WTC11 (cell line): ENCODE measurements around the gene ATP1B3. TPM values are rescaled to one million over a fixed set of nuclear protein-coding genes. Genes with fewer than 3 reads are reported as not detected.
"Not testable (repeated sequence)": the region's sequence is repeated elsewhere in the genome, so short reads cannot be mapped to it uniquely, and the experiment has no call there.

Source experiments
- ATAC-seq: fragments of 200-7000 bp; cut with Tn5 transposase; 2 replicates; pipeline ENCODE4 v1.10.0; 2021; ENCODE audit warnings: mild to moderate bottlenecking, moderate library complexity
- CTCF ChIA-PET: fragments of 300-600 bp; sonication (Branson Sonifier 250); formaldehyde crosslinking; loops from one replicate; lab custom pipeline; 2021; ENCODE audit warnings: antibody characterized with exemption; lab: Charles Lee
- POLR2A ChIA-PET: fragments of 350-600 bp; sonication (Branson Sonifier 250); formaldehyde crosslinking; loops from one replicate; lab custom pipeline; 2021; ENCODE audit warnings: antibody characterized with exemption; lab: Charles Lee
- DNase-seq: peaks from one replicate; pipeline ENCODE4 v3.0.0; 2021; ENCODE audit warnings: low spot score
- H3K27ac Mint-ChIP-seq: 2 replicates; pipeline ENCODE4 v1.8.0; 2021; ENCODE audit warnings: mixed read lengths
- H3K27me3 Mint-ChIP-seq: 2 replicates; pipeline ENCODE4 v1.8.0; 2021; ENCODE audit warnings: low read depth, mild to moderate bottlenecking, moderate library complexity, mixed read lengths
- H3K36me3 Mint-ChIP-seq: 2 replicates; pipeline ENCODE4 v1.8.0; 2021; ENCODE audit warnings: mixed read lengths
- H3K4me1 Mint-ChIP-seq: 2 replicates; pipeline ENCODE4 v1.8.0; 2022; ENCODE audit warnings: mixed read lengths
- H3K4me3 Mint-ChIP-seq: 2 replicates; pipeline ENCODE4 v1.8.0; 2021; ENCODE audit warnings: mild to moderate bottlenecking, moderate library complexity, mixed read lengths
- H3K9me3 Mint-ChIP-seq: 2 replicates; pipeline ENCODE4 v1.8.0; 2021; ENCODE audit warnings: mixed read lengths
- ATF2 ChIP-seq: sonication (generic); formaldehyde crosslinking; IDR thresholded peaks from 2 replicates; pipeline ENCODE4 v1.8.1; 2022; ENCODE audit warnings: low read depth, missing genetic modification reagents, borderline replicate concordance
- FOXP4 ChIP-seq: sonication (generic); formaldehyde crosslinking; IDR thresholded peaks from 2 replicates; pipeline ENCODE4 v1.8.0; 2022; ENCODE audit warnings: mild to moderate bottlenecking, missing genetic modification reagents
- HMGA2 ChIP-seq: fragments of 250-450 bp; sonication (Bioruptor Pico); IDR thresholded peaks from 2 replicates; pipeline ENCODE4 v1.4.0; 2021; ENCODE audit warnings: mild to moderate bottlenecking, moderate library complexity
- IRF2 ChIP-seq: sonication (generic); formaldehyde crosslinking; IDR thresholded peaks from 2 replicates; pipeline ENCODE4 v1.8.0; 2022; ENCODE audit warnings: low read depth, missing genetic modification reagents, borderline replicate concordance
- KAT7 ChIP-seq: sonication (generic); formaldehyde crosslinking; IDR thresholded peaks from 2 replicates; pipeline ENCODE4 v1.8.1; 2023; ENCODE audit warnings: missing genetic modification reagents, mild to moderate bottlenecking, borderline replicate concordance
- MYBL2 ChIP-seq: sonication (generic); formaldehyde crosslinking; IDR thresholded peaks from 2 replicates; pipeline ENCODE4 v1.8.1; 2023; ENCODE audit warnings: mild to moderate bottlenecking, moderate library complexity, missing genetic modification reagents
- RORB ChIP-seq: fragments of 250-450 bp; sonication (Bioruptor Pico); IDR thresholded peaks from 2 replicates; pipeline ENCODE4 v1.9.0; 2021; ENCODE audit warnings: mild to moderate bottlenecking
- STAT6 ChIP-seq: sonication (generic); formaldehyde crosslinking; conservative IDR thresholded peaks from 2 replicates; pipeline ENCODE4 v1.8.1; 2023; ENCODE audit warnings: mild to moderate bottlenecking, low read depth, missing genetic modification reagents, moderate library complexity
- ZBTB21 ChIP-seq: sonication (generic); formaldehyde crosslinking; IDR thresholded peaks from 2 replicates; pipeline ENCODE4 v1.8.1; 2023; ENCODE audit warnings: mild to moderate bottlenecking, missing genetic modification reagents, borderline replicate concordance
- ZNF219 ChIP-seq: sonication (generic); formaldehyde crosslinking; IDR thresholded peaks from 2 replicates; pipeline ENCODE4 v1.8.0; 2023; ENCODE audit warnings: missing genetic modification reagents, mild to moderate bottlenecking, borderline replicate concordance
- ZNF317 ChIP-seq: sonication (generic); formaldehyde crosslinking; IDR thresholded peaks from 2 replicates; pipeline ENCODE4 v1.8.1; 2023; ENCODE audit warnings: low read depth, mild to moderate bottlenecking, moderate library complexity, missing genetic modification reagents, borderline replicate concordance
- ZNF671 ChIP-seq: fragments of 250-450 bp; sonication (Bioruptor Pico); IDR thresholded peaks from 2 replicates; pipeline ENCODE4 v1.8.0; 2021; ENCODE audit warnings: mild to moderate bottlenecking
- ZSCAN18 ChIP-seq: fragments of 250-450 bp; sonication (Bioruptor Pico); IDR thresholded peaks from 2 replicates; pipeline ENCODE4 v2.1.2; 2022; ENCODE audit warnings: mild to moderate bottlenecking, moderate library complexity
- total RNA-seq: library from RNA; stranded (reverse); gene quantifications from 3 replicates; pipeline ENCODE4 v1.2.3, GENCODE V29; 2021
- TF ChIP-seq, protein P1 (sequence below): sonication (generic); formaldehyde crosslinking; IDR thresholded peaks from 2 replicates; pipeline ENCODE4 v1.8.1; 2022; ENCODE audit warnings: mild to moderate bottlenecking, missing genetic modification reagents, moderate library complexity, borderline replicate concordance
- TF ChIP-seq, protein P2 (sequence below): fragments of 250-450 bp; sonication (Bioruptor Pico); IDR thresholded peaks from 2 replicates; pipeline ENCODE4 v1.9.0; 2021; ENCODE audit warnings: moderate library complexity, mild to moderate bottlenecking, inconsistent platforms, borderline replicate concordance
- TF ChIP-seq, protein P3 (sequence below): sonication (generic); formaldehyde crosslinking; IDR thresholded peaks from 2 replicates; pipeline ENCODE4 v1.8.0; 2023; ENCODE audit warnings: missing genetic modification reagents

The ATP1B3 gene
- total RNA-seq, 1 experiment from 2014 or later = 189 TPM

- CTCF ChIA-PET = no interaction called here
- Mint-ChIP-seq H3K4me1 (peaks cover 39% of the 10 kb centered on the region), H3K4me3 (no peak overlapping the region), H3K27ac (peak overlapping the region; percentile 72; the same call in 1 of the 2 replicates), H3K9me3 (no peaks in the 10 kb centered on the region; the same call in 1 of the 2 replicates), H3K36me3 (peaks cover 35% of the 10 kb centered on the region), H3K27me3 (no peaks in the 10 kb centered on the region)
- ATAC-seq (no peak), DNase-seq (no peak)
- POLR2A ChIA-PET = no interaction called here
- TF ChIP-seq ZNF219 (CRISPR knock-in tag) = no peak
- TF ChIP-seq FOXP4 (CRISPR knock-in tag) = no peak
- no peak for TF ChIP-seq HMGA2
- TF ChIP-seq ZSCAN18 (CRISPR knock-in tag) = no peak
- TF ChIP-seq ZBTB21 = no peak
- TF ChIP-seq, protein P1, sequence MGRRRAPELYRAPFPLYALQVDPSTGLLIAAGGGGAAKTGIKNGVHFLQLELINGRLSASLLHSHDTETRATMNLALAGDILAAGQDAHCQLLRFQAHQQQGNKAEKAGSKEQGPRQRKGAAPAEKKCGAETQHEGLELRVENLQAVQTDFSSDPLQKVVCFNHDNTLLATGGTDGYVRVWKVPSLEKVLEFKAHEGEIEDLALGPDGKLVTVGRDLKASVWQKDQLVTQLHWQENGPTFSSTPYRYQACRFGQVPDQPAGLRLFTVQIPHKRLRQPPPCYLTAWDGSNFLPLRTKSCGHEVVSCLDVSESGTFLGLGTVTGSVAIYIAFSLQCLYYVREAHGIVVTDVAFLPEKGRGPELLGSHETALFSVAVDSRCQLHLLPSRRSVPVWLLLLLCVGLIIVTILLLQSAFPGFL = no peak
- no peak for TF ChIP-seq RORB (CRISPR knock-in tag)
- TF ChIP-seq, protein P2, sequence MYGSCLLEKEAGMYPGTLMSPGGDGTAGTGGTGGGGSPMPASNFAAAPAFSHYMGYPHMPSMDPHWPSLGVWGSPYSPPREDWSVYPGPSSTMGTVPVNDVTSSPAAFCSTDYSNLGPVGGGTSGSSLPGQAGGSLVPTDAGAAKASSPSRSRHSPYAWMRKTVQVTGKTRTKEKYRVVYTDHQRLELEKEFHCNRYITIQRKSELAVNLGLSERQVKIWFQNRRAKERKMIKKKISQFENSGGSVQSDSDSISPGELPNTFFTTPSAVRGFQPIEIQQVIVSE = no peak
Observed at GRCh38 chr3:141881702-141882101, 5.3 kb downstream of the ATP1B3 start.

- Mint-ChIP-seq H3K4me1 (peaks cover 16% of the 10 kb centered on the region), H3K27ac (no peak overlapping the region), H3K9me3 (peaks cover 19% of the 10 kb centered on the region), H3K36me3 (peaks cover 41% of the 10 kb centered on the region), H3K27me3 (no peaks in the 10 kb centered on the region), H3K4me3 (no peak overlapping the region)
- ATAC-seq (no peak), DNase-seq (no peak)
- ChIA-PET CTCF (interaction anchor here (0.6 kb wide), 1 partner anchor 149 kb away, joined by 4 read pairs; the partner anchor contains the start of gene RNF7), POLR2A (no interaction called here)
- no peak for TF ChIP-seq MYBL2 (CRISPR knock-in tag)
- no peak for TF ChIP-seq ZNF317 (CRISPR knock-in tag)
Observed at GRCh38 chr3:141887051-141887450, 10.6 kb downstream of the ATP1B3 start.

DNA sequence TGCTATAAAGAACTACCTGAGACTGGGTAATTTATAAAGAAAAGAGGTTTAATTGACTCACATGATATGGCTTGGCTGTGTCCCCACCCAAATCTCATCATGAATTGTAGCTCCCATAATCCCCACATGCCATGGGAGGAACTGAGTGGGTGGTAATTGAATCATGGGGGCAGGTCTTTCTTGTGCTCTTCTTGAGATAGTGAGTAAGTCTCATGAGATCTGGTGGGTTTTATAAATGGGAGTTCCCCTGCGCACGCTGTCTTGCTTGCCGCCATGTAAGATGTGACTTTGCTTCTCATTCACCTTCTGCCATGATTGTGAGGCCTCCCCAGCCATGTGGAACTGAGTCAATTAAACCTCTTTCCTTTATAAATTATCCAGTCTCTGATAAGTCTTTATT, 12.1 kb downstream of the ATP1B3 start:
- H3K4me1 Mint-ChIP-seq = peaks cover 15% of the 10 kb centered on the region
- POLR2A ChIA-PET, H3K27me3 Mint-ChIP-seq, DNase-seq, H3K4me3 Mint-ChIP-seq, H3K27ac Mint-ChIP-seq, ATAC-seq, CTCF ChIA-PET: not testable (repeated sequence)
- H3K36me3 Mint-ChIP-seq = peaks cover 42% of the 10 kb centered on the region
- peaks cover 19% of the 10 kb centered on the region for H3K9me3 Mint-ChIP-seq

- Mint-ChIP-seq H3K9me3 (peaks cover 28% of the 10 kb centered on the region), H3K36me3 (peaks cover 55% of the 10 kb centered on the region), H3K4me1 (0 out of 2 replicates have a peak, but pooled peaks cover 4% of the 10 kb centered on the region), H3K27me3 (no peaks in the 10 kb centered on the region; the same call in 1 of the 2 replicates), H3K4me3 (no peak overlapping the region), H3K27ac (no peak overlapping the region)
- no peak for DNase-seq
- ChIA-PET CTCF (interaction anchor here (1.2 kb wide), 1 partner anchor 250 kb away, joined by 3 read pairs; no protein-coding TSS in a partner anchor), POLR2A (interaction anchor here (0.6 kb wide), 1 partner anchor 11 kb away, joined by 3 read pairs; no protein-coding TSS in a partner anchor)
- ATAC-seq = no peak
- no peak for TF ChIP-seq ATF2 (CRISPR knock-in tag)
- no peak for TF ChIP-seq IRF2
- TF ChIP-seq KAT7 (CRISPR knock-in tag) = no peak
- TF ChIP-seq, protein P3, sequence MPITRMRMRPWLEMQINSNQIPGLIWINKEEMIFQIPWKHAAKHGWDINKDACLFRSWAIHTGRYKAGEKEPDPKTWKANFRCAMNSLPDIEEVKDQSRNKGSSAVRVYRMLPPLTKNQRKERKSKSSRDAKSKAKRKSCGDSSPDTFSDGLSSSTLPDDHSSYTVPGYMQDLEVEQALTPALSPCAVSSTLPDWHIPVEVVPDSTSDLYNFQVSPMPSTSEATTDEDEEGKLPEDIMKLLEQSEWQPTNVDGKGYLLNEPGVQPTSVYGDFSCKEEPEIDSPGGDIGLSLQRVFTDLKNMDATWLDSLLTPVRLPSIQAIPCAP (CRISPR knock-in tag) = no peak
- TF ChIP-seq ZNF671 (CRISPR knock-in tag) = no peak
- no peak for TF ChIP-seq STAT6 (CRISPR knock-in tag)
Observed at GRCh38 chr3:141894524-141895176, 18.2 kb downstream of the ATP1B3 start.
